ENCODE data around the gene CLDN5.
"Not testable (repeated sequence)": the region's sequence is repeated elsewhere in the genome, so short reads cannot be mapped to it uniquely, and the experiment has no call there.

The CLDN5 gene

GRCh38 chr22:19548427-19548826 lies 24.2 kb upstream of the CLDN5 start:
- not testable (repeated sequence) for DNase-seq (ENCODE audit: low read depth in 3 of 3)

GRCh38 chr22:19547620-19548019 lies 23.4 kb upstream of the CLDN5 start:
- DNase-seq (ENCODE audit: low read depth in 3 of 3), result no peak

- DNase-seq (ENCODE audit: low read depth in 3 of 3), result no peak
Observed at GRCh38 chr22:19546680-19547079, 22.5 kb upstream of the CLDN5 start.

- no peak for DNase-seq (ENCODE audit: low read depth in 3 of 3)
Observed at GRCh38 chr22:19545935-19546207, 21.7 kb upstream of the CLDN5 start.

GRCh38 chr22:19543970-19544708 lies 19.9 kb upstream of the CLDN5 start:
- no peak for DNase-seq (ENCODE audit: low read depth in 3 of 3)

- no peak for DNase-seq (ENCODE audit: low read depth in 3 of 3)
Observed at GRCh38 chr22:19540394-19540793, 16.2 kb upstream of the CLDN5 start.

- DNase-seq (ENCODE audit: low read depth in 3 of 3), result no peak
Observed at GRCh38 chr22:19537941-19538488, 13.8 kb upstream of the CLDN5 start.

- no peak for DNase-seq (ENCODE audit: low read depth in 3 of 3)
Observed at GRCh38 chr22:19536564-19536963, 12.4 kb upstream of the CLDN5 start.

GRCh38 chr22:19535001-19535400 lies 10.8 kb upstream of the CLDN5 start:
- DNase-seq (ENCODE audit: low read depth in 3 of 3), result no peak

GRCh38 chr22:19533857-19534256 lies 9.6 kb upstream of the CLDN5 start:
- DNase-seq (ENCODE audit: low read depth in 3 of 3), result no peak

GRCh38 chr22:19533049-19533626 lies 8.9 kb upstream of the CLDN5 start:
- DNase-seq (ENCODE audit: low read depth in 3 of 3), result no peak

GRCh38 chr22:19531327-19531726 lies 7.1 kb upstream of the CLDN5 start:
- not testable (repeated sequence) for DNase-seq (ENCODE audit: low read depth in 3 of 3)

- DNase-seq (ENCODE audit: low read depth in 3 of 3), result no peak
Observed at GRCh38 chr22:19530751-19531150, 6.5 kb upstream of the CLDN5 start.

GRCh38 chr22:19529811-19530210 lies 5.6 kb upstream of the CLDN5 start:
- DNase-seq (ENCODE audit: low read depth in 3 of 3), result no peak

GRCh38 chr22:19527861-19528417 lies 3.7 kb upstream of the CLDN5 start:
- DNase-seq (ENCODE audit: low read depth in 3 of 3), result no peak

GRCh38 chr22:19527321-19527721 lies 3.1 kb upstream of the CLDN5 start:
- no peak for DNase-seq (ENCODE audit: low read depth in 3 of 3)

GRCh38 chr22:19526702-19527111 lies 2.5 kb upstream of the CLDN5 start:
- no peak for DNase-seq (ENCODE audit: low read depth in 3 of 3)

GRCh38 chr22:19526076-19526701 lies 2.0 kb upstream of the CLDN5 start:
- no peak for DNase-seq (ENCODE audit: low read depth in 3 of 3)

- DNase-seq (ENCODE audit: low read depth in 3 of 3), result no peak
Observed at GRCh38 chr22:19525666-19526065, 1.5 kb upstream of the CLDN5 start.

GRCh38 chr22:19525116-19525660 lies 978 bp upstream of the CLDN5 start:
- DNase-seq (ENCODE audit: low read depth in 3 of 3), result no peak

- peak in 1 of 3 experiments; percentile 22 for DNase-seq (ENCODE audit: low read depth in 3 of 3)
Observed at GRCh38 chr22:19523240-19524169, 705 bp downstream of the CLDN5 start.
